K562 (cell line): ENCODE results near the gene LMBR1.

ENCODE experiments used
- CTCF ChIP-seq, 3 experiments: IDR thresholded peaks in 2 of 3; conservative IDR thresholded peaks in 1 of 3; 2 replicates each; pipeline ENCODE4 v1.5.1; 2011 to 2012; ENCODE audit warnings: low read length in 3 of 3, mild to moderate bottlenecking in 3 of 3, control low read depth in 2 of 3, improper control_type of control experiment in 1 of 3, inconsistent platforms in 1 of 3, low read depth in 1 of 3, mixed read lengths in 1 of 3, moderate library complexity in 1 of 3; ENCODE audit not compliant: insufficient read depth in 2 of 3
- POLR2G ChIP-seq: fragments of 200-400 bp; formaldehyde crosslinking; IDR thresholded peaks from 2 replicates; pipeline ENCODE4 v1.6.1; 2017; ENCODE audit warnings: low read depth, mild to moderate bottlenecking, antibody characterized with exemption, low read length, moderate library complexity

DNA sequence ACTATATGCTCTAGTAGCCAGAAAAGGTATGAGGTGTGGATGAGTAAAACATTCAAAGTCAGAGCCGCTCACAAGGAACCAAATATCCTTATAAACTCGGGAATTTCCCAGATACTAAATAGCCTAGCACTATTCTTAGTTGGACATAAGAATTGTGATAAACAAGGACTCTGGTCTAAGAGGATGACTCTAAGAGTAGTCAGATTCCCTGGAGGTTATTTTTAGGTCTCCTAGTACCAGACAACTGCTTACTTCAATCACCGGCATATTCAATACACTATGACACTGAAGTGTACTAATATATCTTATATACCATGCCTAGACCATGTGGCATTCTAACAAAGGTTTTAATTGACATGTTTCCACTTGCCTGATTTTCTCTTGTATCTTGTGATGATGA, 56.5 kb downstream of the LMBR1 start:
- TF ChIP-seq CTCF (IDR thresholded peaks at IDR 0.05 in 2 of 3, conservative IDR thresholded peaks at IDR 0.05 in 1 of 3; ENCODE audit: insufficient read depth in 2 of 3, low read depth in 1 of 3, low read length in 3 of 3) (no peak), POLR2G (no peak)
